ENCODE results near the gene STARD10. TPM values are rescaled to one million over a fixed set of nuclear protein-coding genes. Genes with fewer than 3 reads are reported as not detected.

Gene STARD10
- total RNA-seq, 1 donor from 2014 or later: 94.8 TPM

GRCh38 chr11:72706579-72706978, 87.3 kb downstream of the STARD10 start:
- Histone ChIP-seq H3K4me3 (ENCODE audit: low read depth, low read length) (no peak overlapping the region), H3K36me3 (ENCODE audit: control insufficient read depth, insufficient read depth, low read length) (no peaks in the 10 kb centered on the region), H3K27me3 (ENCODE audit: control insufficient read depth, insufficient read depth, low read length) (no peaks in the 10 kb centered on the region)
- DNase-seq (ENCODE audit: low read depth): no peak
- TF ChIP-seq, protein P1, sequence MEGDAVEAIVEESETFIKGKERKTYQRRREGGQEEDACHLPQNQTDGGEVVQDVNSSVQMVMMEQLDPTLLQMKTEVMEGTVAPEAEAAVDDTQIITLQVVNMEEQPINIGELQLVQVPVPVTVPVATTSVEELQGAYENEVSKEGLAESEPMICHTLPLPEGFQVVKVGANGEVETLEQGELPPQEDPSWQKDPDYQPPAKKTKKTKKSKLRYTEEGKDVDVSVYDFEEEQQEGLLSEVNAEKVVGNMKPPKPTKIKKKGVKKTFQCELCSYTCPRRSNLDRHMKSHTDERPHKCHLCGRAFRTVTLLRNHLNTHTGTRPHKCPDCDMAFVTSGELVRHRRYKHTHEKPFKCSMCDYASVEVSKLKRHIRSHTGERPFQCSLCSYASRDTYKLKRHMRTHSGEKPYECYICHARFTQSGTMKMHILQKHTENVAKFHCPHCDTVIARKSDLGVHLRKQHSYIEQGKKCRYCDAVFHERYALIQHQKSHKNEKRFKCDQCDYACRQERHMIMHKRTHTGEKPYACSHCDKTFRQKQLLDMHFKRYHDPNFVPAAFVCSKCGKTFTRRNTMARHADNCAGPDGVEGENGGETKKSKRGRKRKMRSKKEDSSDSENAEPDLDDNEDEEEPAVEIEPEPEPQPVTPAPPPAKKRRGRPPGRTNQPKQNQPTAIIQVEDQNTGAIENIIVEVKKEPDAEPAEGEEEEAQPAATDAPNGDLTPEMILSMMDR (IDR thresholded peaks at IDR 0.05; ENCODE audit: insufficient read depth, low read length, poor library complexity, severe bottlenecking): no peak

DNA sequence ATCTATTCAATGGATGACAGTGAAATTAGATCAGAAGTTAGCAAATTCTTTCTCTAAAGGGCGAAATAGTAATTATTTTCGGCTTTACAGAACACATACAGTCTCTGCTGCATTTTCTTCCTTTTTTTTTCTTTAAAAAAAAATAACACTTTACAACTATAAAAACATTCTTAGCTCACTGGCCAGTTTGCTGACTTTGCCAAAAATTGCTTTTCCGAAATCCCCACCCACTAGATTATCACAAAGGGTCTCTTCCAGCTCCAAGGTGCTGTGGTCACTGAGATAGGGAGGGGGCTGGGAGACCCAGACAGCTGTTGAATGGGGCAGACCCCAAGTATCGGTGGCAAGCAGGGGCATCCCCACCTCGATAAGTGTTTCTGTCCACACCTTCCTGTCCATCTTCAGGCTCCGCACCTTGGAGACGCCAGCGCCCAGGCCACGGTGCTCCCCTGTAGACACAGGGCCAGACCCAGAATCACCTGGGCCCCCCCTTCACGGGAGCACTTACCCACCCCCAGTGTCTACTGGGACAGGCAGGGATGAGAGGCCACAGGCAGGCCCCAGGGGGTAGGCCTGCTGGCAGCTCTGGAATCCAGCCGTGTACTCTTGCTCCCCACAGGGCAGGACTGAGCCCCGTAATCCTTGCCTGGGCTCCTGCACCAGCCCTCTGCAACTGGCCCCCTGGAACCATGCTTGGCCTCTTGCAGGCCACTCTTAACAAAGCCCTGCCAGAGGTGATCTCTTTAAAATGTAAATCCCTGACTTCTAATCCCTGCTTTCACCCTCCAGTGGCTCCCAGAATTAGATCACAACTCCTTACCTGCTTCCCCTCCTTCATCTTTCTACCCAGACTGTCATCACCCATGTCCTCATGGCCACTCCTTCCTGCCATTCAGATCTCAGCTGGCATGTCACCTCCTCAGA, 88.1 kb downstream of the STARD10 start:
- DNase-seq (ENCODE audit: low read depth): no peak
- Histone ChIP-seq H3K36me3 (ENCODE audit: control insufficient read depth, insufficient read depth, low read length) (no peaks in the 10 kb centered on the region), H3K4me3 (ENCODE audit: low read depth, low read length) (no peak overlapping the region), H3K27me3 (ENCODE audit: control insufficient read depth, insufficient read depth, low read length) (no peaks in the 10 kb centered on the region)
- TF ChIP-seq, protein P1 (IDR thresholded peaks at IDR 0.05; ENCODE audit: insufficient read depth, low read length, poor library complexity, severe bottlenecking): no peak

GRCh38 chr11:72704783-72705265, 89.0 kb downstream of the STARD10 start:
- H3K36me3 ChIP-seq (ENCODE audit: control insufficient read depth, insufficient read depth, low read length): no peaks in the 10 kb centered on the region

More at GRCh38 chr11:72704783-72705265, 89.0 kb downstream of the STARD10 start:
- TF ChIP-seq, protein P1 (IDR thresholded peaks at IDR 0.05; ENCODE audit: insufficient read depth, low read length, poor library complexity, severe bottlenecking): no peak
- no peak overlapping the region for H3K4me3 ChIP-seq (ENCODE audit: low read depth, low read length)
- no peaks in the 10 kb centered on the region for H3K27me3 ChIP-seq (ENCODE audit: control insufficient read depth, insufficient read depth, low read length)
- no peak for DNase-seq (ENCODE audit: low read depth)

Other genes starting within 250 kb of the STARD10 start
- 4.3 and 6.0 TPM in 2 replicates for gene PDE2A, start 119.6 kb downstream of the STARD10 start, total RNA-seq
- gene ARAP1, start 41.6 kb downstream of the STARD10 start, total RNA-seq: 92.3 and 97.1 TPM in 2 replicates
- 12.8 and 24.3 TPM in 2 replicates for gene ATG16L2, start 20.4 kb upstream of the STARD10 start, total RNA-seq

Data from kidney epithelial cell (primary cell).